GM12891 (cell line): ENCODE data around the gene TBX5.

Source experiments
- PAX5 ChIP-seq: IDR thresholded peaks from 2 replicates; pipeline ENCODE4 v1.6.1; 2011; ENCODE audit warnings: low read length, moderate library complexity, mild to moderate bottlenecking; ENCODE audit not compliant: insufficient read depth, severe bottlenecking
- POLR2A ChIP-seq: IDR thresholded peaks from 2 replicates; pipeline ENCODE4 v1.6.1; 2011; ENCODE audit warnings: low read depth, low read length, control low read depth
- POLR2AphosphoS5 ChIP-seq: IDR thresholded peaks from 2 replicates; pipeline ENCODE4 v1.6.1; 2011; ENCODE audit warnings: low read depth, low read length, control low read depth
- POU2F2 ChIP-seq: IDR thresholded peaks from 2 replicates; pipeline ENCODE4 v1.6.1; 2011; ENCODE audit warnings: low read depth, mild to moderate bottlenecking, control low read depth, low read length, moderate library complexity
- SPI1 ChIP-seq: IDR thresholded peaks from 2 replicates; pipeline ENCODE4 v1.6.1; 2011; ENCODE audit warnings: low read depth, low read length, control low read depth
- TAF1 ChIP-seq: IDR thresholded peaks from 2 replicates; pipeline ENCODE4 v1.6.1; 2011; ENCODE audit warnings: low read depth, low read length, control low read depth

GRCh38 chr12:114314974-114315720 is 90.8 kb downstream of the TBX5 start:
- TF ChIP-seq POLR2A (no peak), POLR2AphosphoS5 (no peak), PAX5 (no peak), TAF1 (no peak), POU2F2 (no peak), SPI1 (no peak)
